PFSK-1 (cell line): ENCODE measurements around the gene SPTBN4.

Experiments used
- POLR2AphosphoS5 ChIP-seq: IDR thresholded peaks from 2 replicates; pipeline ENCODE4 v1.6.1; 2012; ENCODE audit warnings: low read depth, mild to moderate bottlenecking, control low read depth, low read length, moderate library complexity
- TAF1 ChIP-seq: IDR thresholded peaks from 2 replicates; pipeline ENCODE4 v1.6.1; 2012; ENCODE audit warnings: low read length, control low read depth, borderline replicate concordance; ENCODE audit not compliant: insufficient read depth

- TF ChIP-seq POLR2AphosphoS5 (no peak), TAF1 (no peak)
Measured at GRCh38 chr19:40592170-40592569, 125.4 kb downstream of the SPTBN4 start.
